HG03097 (cell line): Measurements from ENCODE around the gene LCE6A.

Source experiments
- ATAC-seq: cut with Tn5 transposase; IDR thresholded peaks from one replicate; pipeline ENCODE4 v1.9.1; 2021; ENCODE audit not compliant: unreplicated experiment, low FRiP score

LCE6A gene, protein sequence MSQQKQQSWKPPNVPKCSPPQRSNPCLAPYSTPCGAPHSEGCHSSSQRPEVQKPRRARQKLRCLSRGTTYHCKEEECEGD

DNA sequence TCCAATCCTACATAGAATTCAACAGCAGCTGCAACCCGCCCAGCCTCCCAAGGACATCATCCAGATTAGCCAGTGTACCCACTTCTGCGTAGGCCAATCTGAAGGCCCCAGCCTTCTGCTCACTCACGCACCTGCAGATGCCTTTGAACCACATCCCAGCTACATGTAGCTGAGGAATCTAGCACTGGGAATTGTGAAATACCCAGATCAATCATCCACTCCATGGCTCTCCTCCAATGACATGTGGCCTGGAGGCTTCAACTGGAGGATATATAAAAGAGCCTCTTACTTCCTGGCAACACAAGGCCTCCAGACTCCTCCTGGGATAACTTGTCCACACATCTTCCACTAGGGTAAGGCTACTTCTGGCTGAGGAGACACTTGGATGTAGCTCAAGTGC, at the start of gene LCE6A:
Gene LCE6A, plus strand, starts transcription at position 301 of the 400 bp plus-strand sequence. CDS start 665 bp downstream, outside the sequence.
- ATAC-seq = no peak

- ATAC-seq = no peak
These were observed 47.0 kb upstream of the LCE6A start for GRCh38 chr1:152795686-152796085.

GRCh38 chr1:152796421-152796820, 46.2 kb upstream of the LCE6A start, which contains the start of gene LCE1D:
TSS of gene LCE1D (plus strand) at chr1:152796721. CDS start at chr1:152797795, 1,074 bp downstream.
- ATAC-seq = no peak

- ATAC-seq = no peak
These were observed 41.3 kb upstream of the LCE6A start for GRCh38 chr1:152801333-152801732.

DNA sequence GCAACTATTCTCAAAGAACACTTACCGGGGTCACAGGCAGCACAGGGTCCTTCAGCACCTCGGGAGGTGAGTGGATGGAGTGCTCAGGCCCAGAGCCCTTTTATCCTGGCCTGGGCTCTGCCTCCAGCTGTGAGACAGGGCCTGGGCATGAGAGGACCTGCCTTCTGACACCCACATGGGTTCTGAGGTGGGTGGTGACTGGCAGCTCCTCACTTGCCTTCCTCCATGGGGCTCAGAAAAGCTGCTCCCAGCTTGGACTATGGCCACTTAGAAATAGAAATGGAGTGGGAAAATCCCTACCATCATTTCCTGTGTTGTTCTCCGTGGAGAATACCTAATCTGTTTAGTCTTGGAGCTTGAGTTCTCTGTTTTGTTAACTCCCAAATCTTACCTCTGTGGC, 36.1 kb upstream of the LCE6A start, which contains the start of gene LCE1C:
Gene LCE1C, minus strand, starts transcription at position 76 of the 400 bp plus-strand sequence. CDS start 1,173 bp downstream, outside the sequence.
- no peak for ATAC-seq

DNA sequence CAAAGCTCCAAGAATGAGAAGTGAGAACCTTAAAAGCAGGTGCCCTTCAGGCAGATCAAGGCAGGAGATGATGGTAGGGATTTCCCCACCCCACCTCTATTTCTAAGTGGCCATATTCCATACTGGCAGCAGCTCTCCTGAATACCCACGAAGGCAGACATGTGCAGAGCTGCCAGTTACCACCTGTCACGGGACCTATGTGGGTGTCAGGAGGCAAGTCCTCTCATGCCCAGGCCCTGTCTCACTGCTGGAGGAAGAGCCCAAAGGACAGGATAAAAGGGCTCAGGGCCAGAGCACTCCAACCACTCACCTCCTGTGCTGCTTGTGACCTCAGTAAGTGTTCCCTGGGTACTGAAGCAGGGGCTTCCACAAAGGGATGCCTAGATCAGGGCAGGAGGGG, 31.6 kb upstream of the LCE6A start:
- ATAC-seq = no peak

DNA sequence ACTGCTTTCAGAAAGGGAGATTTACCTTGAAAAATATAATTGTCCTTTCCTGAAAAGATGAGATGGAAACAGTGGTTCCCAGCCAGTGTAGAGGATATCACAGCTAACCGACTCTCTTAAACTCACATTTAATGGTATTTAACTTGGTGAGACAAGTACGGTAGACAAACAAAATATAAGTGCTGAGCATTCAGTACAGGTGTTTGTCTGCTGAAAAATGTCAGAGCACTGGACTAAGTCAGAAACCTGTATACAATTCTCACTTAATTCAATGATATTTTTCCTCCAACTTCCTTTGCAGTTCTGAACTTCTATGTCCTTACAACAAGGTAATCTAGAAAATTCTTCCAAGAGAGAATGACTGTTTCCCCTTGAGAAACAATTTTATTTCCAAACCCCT, 31.0 kb upstream of the LCE6A start, which contains the start of gene LCE1B:
Gene LCE1B, plus strand, starts transcription at position 301 of the 400 bp plus-strand sequence. CDS start 476 bp downstream, outside the sequence.
- no peak for ATAC-seq

DNA sequence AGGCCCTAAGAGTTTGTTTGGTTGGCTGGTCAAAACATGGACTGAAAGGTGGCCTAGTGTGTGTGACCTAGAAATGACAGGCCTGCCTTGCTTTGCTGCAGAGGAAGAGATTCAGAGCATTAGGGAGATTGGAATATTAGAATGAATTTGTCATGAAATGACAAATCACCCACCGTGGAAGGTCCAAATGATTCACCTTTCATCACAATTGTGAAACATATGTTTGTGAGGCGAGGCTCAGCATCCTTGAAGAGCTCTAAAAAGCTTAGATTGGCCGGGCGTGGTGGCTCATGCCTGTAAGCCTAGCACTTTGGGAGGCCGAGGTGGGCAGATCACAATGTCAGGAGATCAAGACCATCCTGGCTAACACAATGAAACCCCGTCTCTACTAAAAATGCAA, 25.3 kb upstream of the LCE6A start:
- no peak for ATAC-seq

- no peak for ATAC-seq
These were observed 19.4 kb upstream of the LCE6A start for GRCh38 chr1:152823294-152823693.

GRCh38 chr1:152824964-152825363, 17.7 kb upstream of the LCE6A start:
- no peak for ATAC-seq

DNA sequence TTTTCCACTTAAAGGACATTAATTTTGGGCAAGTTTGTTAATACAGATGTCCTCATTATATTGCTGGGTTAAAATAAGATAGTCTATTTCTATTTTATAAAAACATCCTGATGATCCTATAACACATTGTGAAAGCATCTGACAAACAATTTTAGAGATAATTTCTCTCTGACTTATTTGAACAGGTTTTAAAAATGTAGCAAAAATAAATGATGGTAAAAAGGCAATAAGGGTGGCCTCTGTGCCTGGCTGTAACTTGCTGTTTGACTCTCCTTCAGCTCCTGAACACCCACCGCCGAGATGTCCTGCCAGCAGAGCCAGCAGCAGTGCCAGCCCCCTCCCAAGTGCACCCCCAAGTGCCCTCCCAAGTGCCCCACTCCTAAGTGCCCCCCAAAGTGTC, 15.5 kb upstream of the LCE6A start, which contains the start of gene LCE1A:
Gene LCE1A, plus strand, starts transcription at position 301 of the 400 bp plus-strand sequence. Its CDS starts 0 bp downstream, at position 301.
- ATAC-seq = no peak

DNA sequence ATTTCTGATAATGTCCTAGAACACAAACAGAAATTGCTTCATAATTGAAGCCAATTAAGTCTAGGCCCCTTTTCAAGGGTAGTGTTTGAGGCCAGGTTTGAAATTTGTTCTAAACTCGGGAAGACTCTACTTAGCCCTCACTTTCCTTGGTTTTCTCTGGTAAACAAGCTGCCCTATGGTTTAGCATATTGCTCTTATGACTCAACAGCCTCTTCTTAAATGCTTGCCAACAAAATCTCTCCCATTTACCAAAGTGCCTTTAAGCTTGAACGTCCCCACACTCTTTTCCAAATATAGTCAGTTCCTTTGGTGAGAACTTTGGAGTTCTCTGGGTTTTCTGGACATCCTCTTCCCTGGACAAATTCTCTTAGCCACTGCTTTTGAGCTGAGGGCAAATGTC, 5.8 kb upstream of the LCE6A start:
- ATAC-seq = no peak

DNA sequence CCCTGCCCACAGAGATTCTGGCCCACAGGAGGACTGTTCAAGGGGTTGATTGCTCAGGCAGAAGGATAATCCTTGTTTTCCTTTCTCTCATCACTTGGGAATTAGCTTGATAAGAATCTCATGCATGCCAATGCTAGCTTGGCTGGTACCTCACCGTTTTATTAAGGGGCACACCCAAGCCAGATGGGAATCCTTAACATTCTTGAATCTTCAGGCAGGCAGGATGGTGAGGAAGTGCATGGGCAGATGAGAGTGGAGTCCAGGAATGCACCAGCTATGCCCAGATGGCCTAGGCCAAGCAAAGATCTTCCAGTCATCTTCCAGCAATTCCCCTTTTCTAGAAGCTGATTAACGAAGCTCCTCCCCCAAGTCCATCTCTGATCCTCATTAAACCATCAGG, 13.0 kb downstream of the LCE6A start:
- no peak for ATAC-seq

DNA sequence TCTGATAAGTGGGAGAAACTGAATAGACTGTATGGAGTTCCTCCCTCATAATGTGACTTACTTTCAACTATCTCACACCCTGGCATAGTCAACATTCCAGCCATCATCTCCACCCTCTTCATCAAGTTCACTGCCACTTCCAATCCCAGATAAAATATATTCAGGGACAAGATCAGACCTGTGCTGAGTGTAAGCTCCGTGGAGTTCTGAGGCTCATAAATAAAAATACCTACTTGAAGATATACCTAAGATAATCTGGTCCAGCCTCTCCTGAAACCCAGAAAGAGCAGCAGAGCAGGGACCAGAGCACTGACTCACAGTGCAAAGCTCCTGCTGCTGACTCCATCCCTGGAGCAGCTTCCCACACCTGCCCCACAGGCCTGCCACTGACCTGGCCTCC, 15.4 kb downstream of the LCE6A start:
- no peak for ATAC-seq

DNA sequence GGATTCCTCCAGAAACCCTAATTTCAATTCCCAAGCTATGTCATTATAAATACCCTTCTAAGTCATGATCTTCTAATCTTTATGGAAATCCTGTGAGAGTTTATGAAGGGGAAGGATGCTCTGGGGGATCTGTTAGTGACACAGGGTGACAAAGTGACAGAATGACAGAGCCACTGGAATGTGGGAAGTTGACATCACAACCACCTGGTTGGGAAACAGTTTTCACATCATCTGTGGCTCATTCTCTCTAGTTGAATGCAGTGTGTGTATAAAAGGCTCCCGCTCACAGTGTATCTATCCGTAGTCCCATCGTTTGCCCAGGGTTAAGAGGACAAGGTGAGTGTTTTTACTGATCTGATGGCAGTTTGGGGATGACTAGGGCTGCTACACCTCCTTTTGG, 17.0 kb downstream of the LCE6A start, which contains the start of gene LCE7A:
Gene LCE7A, plus strand, starts transcription at position 301 of the 400 bp plus-strand sequence. CDS start 702 bp downstream, outside the sequence.
- ATAC-seq = no peak

DNA sequence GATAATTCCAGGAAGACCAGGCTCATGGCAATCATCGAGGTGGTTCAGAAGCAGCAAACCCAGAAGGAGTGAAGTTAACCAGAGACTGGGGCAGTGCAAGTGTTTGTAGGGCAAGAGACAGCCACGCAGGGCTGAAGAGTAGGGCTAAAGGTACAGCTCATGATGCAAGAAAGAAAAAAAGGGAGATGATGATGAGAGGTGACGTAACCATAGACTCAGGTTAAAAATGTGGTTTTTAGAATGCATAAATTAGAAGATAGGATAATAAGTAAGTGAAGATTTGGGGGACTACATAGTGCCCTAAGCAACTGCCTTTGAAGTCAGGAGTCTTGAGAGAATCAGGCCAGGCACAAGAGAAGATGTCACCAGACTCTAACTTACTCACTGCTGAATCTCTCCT, 17.5 kb downstream of the LCE6A start:
- no peak for ATAC-seq

GRCh38 chr1:152861374-152861773, 18.7 kb downstream of the LCE6A start:
- ATAC-seq = no peak

DNA sequence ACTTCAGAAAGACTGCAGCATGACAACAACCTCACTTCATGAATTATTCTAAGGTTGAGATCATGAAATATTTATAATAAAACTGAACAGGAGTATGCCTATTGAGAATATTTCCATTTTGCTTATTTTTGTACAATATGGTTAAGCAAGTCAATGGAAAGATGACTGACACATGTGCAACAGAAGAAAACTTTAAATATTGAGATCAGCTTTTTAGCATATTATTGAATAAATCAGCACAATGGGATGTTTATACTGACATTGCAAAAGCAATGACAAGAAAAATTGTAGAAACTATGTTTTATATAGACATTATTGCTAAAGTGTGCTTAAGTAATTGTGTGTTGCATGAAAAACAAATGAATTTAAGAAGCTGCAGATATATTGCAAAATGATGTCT, 21.8 kb downstream of the LCE6A start:
- ATAC-seq = no peak

GRCh38 chr1:152866321-152866720, 23.7 kb downstream of the LCE6A start:
- ATAC-seq = no peak

- no peak for ATAC-seq
These were observed 27.3 kb downstream of the LCE6A start for GRCh38 chr1:152869808-152870419.

GRCh38 chr1:152870831-152871730, 28.4 kb downstream of the LCE6A start:
- ATAC-seq = no peak
